ENCODE results near the gene HEATR9. TPM values are rescaled to one million over a fixed set of nuclear protein-coding genes. Genes with fewer than 3 reads are reported as not detected.

Gene HEATR9
- polyA plus RNA-seq (2011; rRNA removed) = not detected in 2 replicates
- not detected in 2 replicates for polyA plus RNA-seq (2012; cell fraction: cytosol; rRNA removed)
- not detected in 2 replicates for polyA plus RNA-seq (2012; cell fraction: nucleus; rRNA removed)
- polyA plus RNA-seq (2017; fragmentation: RNase III; extraction: RNeasy Plus Mini Kit Qiagen cat#74134 plus additional on column Dnase treatment) = not detected in 3 replicates
- not detected in 2 replicates for polyA minus RNA-seq (2011; rRNA and poly(A)+ RNA removed)

DNA sequence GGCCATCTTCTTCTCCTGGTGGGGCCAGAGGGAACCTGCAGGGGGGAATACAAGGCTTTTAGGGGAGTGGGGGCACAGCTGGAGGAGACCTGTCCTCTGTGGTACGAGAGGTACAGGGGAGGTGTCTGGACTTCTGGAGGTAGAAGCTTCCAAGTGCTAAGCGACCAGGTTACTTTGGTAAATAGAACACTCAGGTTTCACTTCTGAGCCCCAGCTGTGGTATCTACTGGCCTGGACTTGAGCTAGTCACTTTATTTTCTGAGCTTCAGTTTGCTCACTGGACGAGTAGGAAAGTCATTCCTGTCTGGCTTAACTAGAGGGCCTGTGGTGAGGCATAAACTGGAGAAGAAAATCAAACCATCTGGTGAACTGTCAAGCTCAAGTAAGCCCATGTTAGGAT, at the start of gene HEATR9:
Gene HEATR9 (minus strand): TSS at position 155 of the 400 bp plus-strand sequence. CDS start 149 bp downstream, at position 6.
- no peak within 1 kb of the TSS for H3K4me2 ChIP-seq
- ATAC-seq = no peak
- no peak for DNase-seq (ENCODE audit: low read depth in 1 of 2, low spot score in 1 of 2)
- no peak for FAIRE-seq
- ChIA-PET POLR2A (no interaction called here), CTCF (interaction anchor here (0.8 to 2.4 kb wide), 3 partner anchors 8 to 19 kb away, joined by 3 to 9 read pairs (median 5); no protein-coding TSS in a partner anchor)
- TF ChIP-seq HDAC2 (IDR thresholded peaks at IDR 0.05) (no peak), ELK1 (IDR thresholded peaks at IDR 0.05; ENCODE audit: low read depth, low read length) (no peak), EHF (CRISPR knock-in tag; IDR thresholded peaks at IDR 0.05) (no peak)
- no peaks in the 10 kb centered on the region for H3K9me3 ChIP-seq
- H3K4me3 ChIP-seq = no peak within 1 kb of the TSS
- peaks cover 9% of the 10 kb centered on the region; the same call in 2 of the 3 replicates for H3K4me1 ChIP-seq
- 58% methylated on average over 3 of the region's 3 CpGs for WGBS (ENCODE audit: missing lambda C conversion rate)
- no peak within 1 kb of the TSS for H3K27ac ChIP-seq

DNA sequence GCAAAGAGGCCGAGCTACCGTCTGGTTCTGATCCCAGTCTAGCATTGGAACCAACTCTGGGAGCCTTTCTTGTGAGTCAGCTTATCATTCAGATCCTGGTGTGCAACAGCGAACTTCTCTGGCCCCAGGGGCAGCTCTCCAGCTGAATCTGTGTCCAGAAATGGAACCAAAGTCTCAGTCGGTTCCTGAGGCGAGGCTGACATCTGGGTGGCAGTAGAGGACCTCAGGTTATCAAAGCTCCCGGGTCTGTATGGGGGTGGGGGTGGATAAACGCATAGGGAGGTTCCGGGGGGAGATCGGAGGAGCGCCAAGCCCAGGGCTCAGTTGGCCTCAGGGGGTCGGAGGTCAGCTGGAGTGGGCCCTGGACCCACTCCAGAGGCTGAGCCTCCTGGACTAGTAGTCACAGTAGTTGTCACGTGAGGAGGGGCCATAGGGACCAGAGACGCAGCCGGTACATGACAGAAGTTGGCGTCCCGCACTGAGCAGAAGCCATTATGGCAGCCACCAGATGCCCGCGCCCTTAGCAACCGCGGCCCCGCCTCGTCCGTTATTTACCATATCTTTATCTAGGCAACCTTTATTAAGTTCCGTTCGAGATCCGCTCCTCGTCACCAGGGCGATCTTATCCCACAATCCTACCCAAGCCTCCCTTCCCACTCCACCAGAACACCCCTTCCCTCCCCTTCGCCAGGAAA, 49.0 kb upstream of the HEATR9 start:
- 90% methylated on average over 28 of the region's 29 CpGs for WGBS (ENCODE audit: missing lambda C conversion rate)
- ChIA-PET POLR2A (no interaction called here), CTCF (interaction anchor here (0.8 to 1.5 kb wide), 3 partner anchors 8 to 231 kb away, joined by 3 to 5 read pairs (median 3); no protein-coding TSS in a partner anchor)
- Histone ChIP-seq H3K4me2 (no peak overlapping the region), H3K4me1 (no peaks in the 10 kb centered on the region), H3K27ac (no peak overlapping the region), H3K4me3 (no peak overlapping the region), H3K9me3 (0 out of 3 replicates have a peak, but pooled peaks cover 3% of the 10 kb centered on the region)
- DNase-seq (ENCODE audit: low read depth in 1 of 2, low spot score in 1 of 2) (no peak), ATAC-seq (no peak), FAIRE-seq (no peak)
- TF ChIP-seq, protein P1, sequence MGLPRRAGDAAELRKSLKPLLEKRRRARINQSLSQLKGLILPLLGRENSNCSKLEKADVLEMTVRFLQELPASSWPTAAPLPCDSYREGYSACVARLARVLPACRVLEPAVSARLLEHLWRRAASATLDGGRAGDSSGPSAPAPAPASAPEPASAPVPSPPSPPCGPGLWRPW (IDR thresholded peaks at IDR 0.05) = no peak
- no peak for TF ChIP-seq TFCP2L1 (CRISPR knock-in tag; IDR thresholded peaks at IDR 0.05)

GRCh38 chr17:35915153-35915964, 46.7 kb upstream of the HEATR9 start:
- Histone ChIP-seq H3K4me1 (no peaks in the 10 kb centered on the region), H3K4me2 (no peak overlapping the region), H3K9me3 (0 out of 3 replicates have a peak, but pooled peaks cover 3% of the 10 kb centered on the region), H3K27ac (no peak overlapping the region), H3K4me3 (no peak overlapping the region)
- no peak for FAIRE-seq
- ChIA-PET POLR2A (no interaction called here), CTCF (interaction anchor here (0.7 to 1.6 kb wide), 6 partner anchors 9 to 1180 kb away, joined by 3 to 5 read pairs (median 4); no protein-coding TSS in a partner anchor)
- DNase-seq (ENCODE audit: low read depth in 1 of 2, low spot score in 1 of 2) = no peak
- no peak for ATAC-seq
- 25% methylated on average over 3 of the region's 3 CpGs for WGBS (ENCODE audit: missing lambda C conversion rate)
- TF ChIP-seq USF2 (IDR thresholded peaks at IDR 0.05) = no peak
- TF ChIP-seq ZNF302 (CRISPR knock-in tag; IDR thresholded peaks at IDR 0.05) = no peak
- TF ChIP-seq TP53 (CRISPR knock-in tag; IDR thresholded peaks at IDR 0.05) = no peak
- TF ChIP-seq, protein P2, sequence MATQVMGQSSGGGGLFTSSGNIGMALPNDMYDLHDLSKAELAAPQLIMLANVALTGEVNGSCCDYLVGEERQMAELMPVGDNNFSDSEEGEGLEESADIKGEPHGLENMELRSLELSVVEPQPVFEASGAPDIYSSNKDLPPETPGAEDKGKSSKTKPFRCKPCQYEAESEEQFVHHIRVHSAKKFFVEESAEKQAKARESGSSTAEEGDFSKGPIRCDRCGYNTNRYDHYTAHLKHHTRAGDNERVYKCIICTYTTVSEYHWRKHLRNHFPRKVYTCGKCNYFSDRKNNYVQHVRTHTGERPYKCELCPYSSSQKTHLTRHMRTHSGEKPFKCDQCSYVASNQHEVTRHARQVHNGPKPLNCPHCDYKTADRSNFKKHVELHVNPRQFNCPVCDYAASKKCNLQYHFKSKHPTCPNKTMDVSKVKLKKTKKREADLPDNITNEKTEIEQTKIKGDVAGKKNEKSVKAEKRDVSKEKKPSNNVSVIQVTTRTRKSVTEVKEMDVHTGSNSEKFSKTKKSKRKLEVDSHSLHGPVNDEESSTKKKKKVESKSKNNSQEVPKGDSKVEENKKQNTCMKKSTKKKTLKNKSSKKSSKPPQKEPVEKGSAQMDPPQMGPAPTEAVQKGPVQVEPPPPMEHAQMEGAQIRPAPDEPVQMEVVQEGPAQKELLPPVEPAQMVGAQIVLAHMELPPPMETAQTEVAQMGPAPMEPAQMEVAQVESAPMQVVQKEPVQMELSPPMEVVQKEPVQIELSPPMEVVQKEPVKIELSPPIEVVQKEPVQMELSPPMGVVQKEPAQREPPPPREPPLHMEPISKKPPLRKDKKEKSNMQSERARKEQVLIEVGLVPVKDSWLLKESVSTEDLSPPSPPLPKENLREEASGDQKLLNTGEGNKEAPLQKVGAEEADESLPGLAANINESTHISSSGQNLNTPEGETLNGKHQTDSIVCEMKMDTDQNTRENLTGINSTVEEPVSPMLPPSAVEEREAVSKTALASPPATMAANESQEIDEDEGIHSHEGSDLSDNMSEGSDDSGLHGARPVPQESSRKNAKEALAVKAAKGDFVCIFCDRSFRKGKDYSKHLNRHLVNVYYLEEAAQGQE (IDR thresholded peaks at IDR 0.05) = no peak
- no peak for TF ChIP-seq HMGXB4 (CRISPR knock-in tag; IDR thresholded peaks at IDR 0.05; ENCODE audit: borderline replicate concordance)
- TF ChIP-seq RNF2 (IDR thresholded peaks at IDR 0.05; ENCODE audit: borderline replicate concordance, low read depth) = no peak
- no peak for TF ChIP-seq CEBPB (IDR thresholded peaks at IDR 0.05)
- no peak for TF ChIP-seq FOSB (CRISPR knock-in tag; IDR thresholded peaks at IDR 0.05)
- no peak for TF ChIP-seq ZFP36 (IDR thresholded peaks at IDR 0.05; ENCODE audit: borderline replicate concordance, partially characterized antibody)
- TF ChIP-seq EHF (CRISPR knock-in tag; IDR thresholded peaks at IDR 0.05) = no peak
- no peak for TF ChIP-seq HDAC2 (IDR thresholded peaks at IDR 0.05)
- TF ChIP-seq ZC3H11A (IDR thresholded peaks at IDR 0.05) = no peak
- no peak for TF ChIP-seq ESRRA (IDR thresholded peaks at IDR 0.05; ENCODE audit: borderline replicate concordance, low read length)
- TF ChIP-seq CHD4 (IDR thresholded peaks at IDR 0.05; ENCODE audit: borderline replicate concordance) = no peak
- TF ChIP-seq, protein P1 (IDR thresholded peaks at IDR 0.05) = no peak
- TF ChIP-seq CTCF (IDR thresholded peaks at IDR 0.05) = no peak
